GM18517 (cell line): Measurements from ENCODE around the gene RYR3.

Source experiments
- ATAC-seq: cut with Tn5 transposase; IDR thresholded peaks from one replicate; pipeline ENCODE4 v1.9.1; 2021; ENCODE audit warnings: mild to moderate bottlenecking, moderate library complexity; ENCODE audit not compliant: unreplicated experiment

Gene RYR3

GRCh38 chr15:33317896-33318295, 7.1 kb downstream of the RYR3 start:
- no peak for ATAC-seq

DNA sequence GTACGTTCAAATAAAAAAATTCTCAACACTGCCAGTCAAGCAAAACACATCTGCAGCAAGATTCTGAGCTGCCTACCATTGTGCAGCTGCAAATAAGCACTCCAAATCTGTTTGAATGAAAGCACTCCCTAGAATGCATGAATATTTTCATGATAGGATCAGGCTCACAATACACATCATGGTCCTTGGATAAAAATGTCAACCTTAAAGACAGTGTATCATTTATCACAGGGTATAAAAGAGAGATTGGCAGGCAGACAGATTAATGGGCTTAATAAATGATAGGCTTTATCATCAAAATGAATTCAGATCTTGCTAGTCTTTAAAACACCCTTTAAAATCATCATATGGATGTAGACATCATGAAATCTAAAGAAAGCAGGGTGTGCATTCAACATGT, 9.2 kb downstream of the RYR3 start:
- no peak for ATAC-seq

- no peak for ATAC-seq
These were observed 11.3 kb downstream of the RYR3 start for GRCh38 chr15:33322091-33322490.

- ATAC-seq: no peak
These were observed 13.8 kb downstream of the RYR3 start for GRCh38 chr15:33324609-33325008.

DNA sequence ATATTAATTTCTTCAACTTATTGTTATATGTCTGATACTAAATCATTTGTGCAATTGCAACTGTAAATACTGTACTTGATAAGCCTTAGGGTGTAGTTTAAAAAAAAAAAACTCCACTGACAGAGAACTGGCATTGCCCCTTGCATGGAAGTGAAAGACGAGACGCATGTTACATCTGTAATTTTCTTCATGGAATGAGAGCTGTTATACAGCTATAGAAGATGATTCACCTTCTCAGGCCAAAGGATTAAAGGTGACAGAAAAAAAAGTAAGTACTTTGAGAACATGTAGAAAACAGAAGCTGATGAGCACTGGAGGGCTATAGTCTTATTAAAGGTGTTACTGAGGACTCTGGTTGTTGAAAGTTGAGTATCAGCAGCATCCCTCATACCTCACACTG, 16.1 kb downstream of the RYR3 start:
- no peak for ATAC-seq

DNA sequence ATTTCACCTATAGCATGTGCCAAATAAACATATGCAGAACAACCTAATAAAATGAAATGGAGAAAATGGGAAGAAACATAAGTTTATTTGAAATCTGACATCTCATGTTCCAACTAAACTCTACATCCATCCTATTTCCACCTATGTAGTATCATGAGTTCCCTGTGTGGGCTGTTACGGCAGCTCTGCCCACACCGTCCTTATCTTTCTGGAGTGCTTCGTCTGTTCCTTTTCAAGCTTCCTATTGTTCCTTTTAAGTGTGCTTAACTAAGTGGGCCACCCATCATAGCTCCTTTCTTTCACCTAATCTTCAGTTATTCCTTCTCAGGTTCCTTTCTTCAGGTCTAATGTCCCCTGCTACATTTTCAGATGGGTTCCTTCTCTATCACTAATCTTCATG, 17.3 kb downstream of the RYR3 start:
- no peak for ATAC-seq

DNA sequence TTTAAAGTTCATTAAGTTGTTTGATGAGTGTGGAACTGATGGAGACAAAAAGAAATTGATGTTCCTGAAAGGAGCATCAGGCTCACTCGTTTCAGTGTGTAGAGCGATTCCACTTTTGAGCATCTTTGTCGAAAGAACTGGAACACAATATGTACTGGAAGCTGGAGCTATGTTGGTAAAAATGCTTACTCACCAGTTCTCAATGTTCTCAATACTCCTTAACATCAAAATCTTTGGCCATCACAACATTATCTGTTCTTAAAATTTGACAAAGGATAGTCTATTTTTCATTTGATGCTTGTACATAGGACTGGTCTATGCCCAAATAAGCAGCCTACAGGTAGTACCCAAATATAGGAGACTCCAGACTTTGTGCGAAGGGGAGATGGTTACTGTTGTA, 18.7 kb downstream of the RYR3 start:
- ATAC-seq: no peak

DNA sequence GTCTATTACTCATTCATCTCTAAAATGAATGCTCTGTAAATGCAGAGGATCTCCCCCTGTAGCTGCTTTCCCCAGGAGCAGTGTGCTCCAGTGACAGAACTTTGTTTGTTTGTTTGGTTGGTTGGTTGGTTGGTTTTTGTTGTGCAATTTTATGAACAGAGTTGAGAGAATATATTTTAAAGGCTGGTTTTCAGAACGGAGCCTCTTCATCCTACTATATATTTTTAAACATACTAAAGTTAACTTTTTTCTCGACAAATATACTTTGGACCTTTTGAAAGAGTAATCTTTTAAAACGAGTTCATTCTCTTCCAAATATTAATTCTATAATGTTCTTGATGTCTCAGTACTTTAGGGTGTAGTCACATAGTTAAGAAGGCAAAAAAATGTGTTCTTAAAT, 20.2 kb downstream of the RYR3 start:
- ATAC-seq: no peak

- no peak for ATAC-seq
These were observed 31.2 kb downstream of the RYR3 start for GRCh38 chr15:33341953-33342352.

DNA sequence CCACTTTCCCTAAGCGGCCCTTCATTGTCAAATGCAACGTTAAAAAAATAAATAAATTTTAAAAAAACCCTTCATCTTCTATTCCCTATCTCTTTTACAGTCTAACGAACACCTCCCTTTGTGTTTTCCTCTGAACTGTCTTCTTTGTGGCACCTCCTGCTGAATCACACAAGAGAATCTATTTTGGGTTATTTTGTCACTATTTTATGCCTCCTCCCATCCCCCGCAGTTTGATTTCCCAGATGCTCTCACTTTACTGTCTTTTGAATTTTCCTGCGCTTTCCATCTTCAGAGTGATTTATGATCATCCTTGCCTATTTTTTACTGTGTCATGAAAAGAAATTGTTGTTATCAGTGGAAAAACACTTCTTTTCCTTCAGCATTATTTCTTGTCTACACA, 32.5 kb downstream of the RYR3 start:
- ATAC-seq: no peak

- ATAC-seq: no peak
These were observed 33.3 kb downstream of the RYR3 start for GRCh38 chr15:33344111-33344510.

DNA sequence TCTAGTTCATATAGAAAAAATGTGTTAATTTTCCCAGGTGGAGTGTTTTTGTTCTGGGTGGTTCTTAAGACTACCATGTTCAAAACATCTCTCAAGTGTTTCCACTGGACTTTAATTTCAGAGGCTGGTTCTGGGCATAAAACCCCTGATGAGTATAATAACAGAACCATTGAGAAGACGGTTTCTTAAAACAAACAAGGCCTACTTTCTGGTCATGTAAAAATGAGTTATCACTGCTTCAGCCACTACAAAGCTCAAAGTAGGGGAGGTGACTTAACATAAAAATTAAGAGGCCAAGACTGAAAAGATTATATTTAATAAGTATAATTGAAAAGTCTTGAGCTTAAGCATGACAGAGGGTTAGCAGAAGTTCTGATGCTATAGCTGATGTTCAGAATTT, 33.8 kb downstream of the RYR3 start:
- ATAC-seq: no peak

GRCh38 chr15:33354411-33354810, 43.6 kb downstream of the RYR3 start:
- ATAC-seq: no peak

DNA sequence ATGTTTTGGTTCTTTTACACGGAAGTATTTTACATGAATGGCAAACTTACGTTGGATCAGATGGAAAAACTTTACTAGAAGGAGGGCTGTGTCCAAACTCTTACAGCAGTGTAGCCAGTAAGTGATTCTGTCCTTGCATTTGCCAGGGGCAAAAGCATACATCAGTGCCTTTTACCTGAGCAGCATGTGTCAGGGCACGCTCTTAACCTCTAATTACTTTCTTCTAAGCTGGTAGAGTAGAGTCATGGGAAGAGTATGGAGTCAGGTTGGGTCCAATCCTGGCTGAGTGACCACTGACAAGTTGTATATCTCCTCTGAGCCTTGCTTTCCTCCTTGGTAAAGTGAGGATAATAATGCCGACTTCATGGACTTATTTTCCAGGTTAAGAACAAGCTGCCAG, 47.1 kb downstream of the RYR3 start:
- ATAC-seq: no peak

DNA sequence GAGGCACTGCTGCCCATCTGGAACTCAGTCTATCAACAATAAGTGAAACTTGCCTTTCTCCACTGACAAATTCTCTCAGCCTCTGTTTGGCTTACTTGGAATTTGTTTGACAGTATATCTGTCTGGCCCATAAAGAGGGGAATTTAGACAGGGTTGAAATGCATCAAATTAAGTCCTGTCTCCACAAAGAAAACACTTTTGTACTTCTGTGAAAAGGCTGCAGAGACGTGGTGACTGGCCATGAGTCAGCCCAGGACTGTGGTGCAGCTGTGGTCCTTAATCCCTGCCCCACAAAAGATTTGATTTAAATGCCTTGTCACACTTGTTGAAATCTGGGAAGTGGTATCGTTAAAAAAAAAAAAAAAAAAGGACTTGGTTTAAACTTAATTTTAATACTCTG, 47.5 kb downstream of the RYR3 start:
- no peak for ATAC-seq

DNA sequence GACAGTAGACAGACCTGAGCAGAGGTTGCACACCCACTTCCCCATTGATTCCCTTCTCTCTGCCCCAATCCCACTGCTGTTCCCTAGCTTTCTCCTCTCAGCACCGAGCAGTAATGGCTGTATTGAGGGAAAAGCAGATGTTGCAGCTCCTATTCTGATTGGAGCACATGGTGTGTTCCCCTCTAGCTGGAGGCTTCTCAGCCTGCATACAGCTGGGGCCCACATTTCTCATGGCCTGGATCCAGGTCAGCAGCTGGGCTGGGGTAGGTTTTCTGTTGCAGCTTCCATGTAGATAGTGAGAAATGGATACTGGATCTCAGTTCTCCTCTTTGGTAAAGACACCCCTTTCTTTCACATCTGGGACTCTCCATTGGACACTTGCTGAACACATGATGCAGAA, 50.1 kb downstream of the RYR3 start:
- ATAC-seq: no peak

GRCh38 chr15:33369941-33370622, 59.3 kb downstream of the RYR3 start:
- ATAC-seq: no peak

DNA sequence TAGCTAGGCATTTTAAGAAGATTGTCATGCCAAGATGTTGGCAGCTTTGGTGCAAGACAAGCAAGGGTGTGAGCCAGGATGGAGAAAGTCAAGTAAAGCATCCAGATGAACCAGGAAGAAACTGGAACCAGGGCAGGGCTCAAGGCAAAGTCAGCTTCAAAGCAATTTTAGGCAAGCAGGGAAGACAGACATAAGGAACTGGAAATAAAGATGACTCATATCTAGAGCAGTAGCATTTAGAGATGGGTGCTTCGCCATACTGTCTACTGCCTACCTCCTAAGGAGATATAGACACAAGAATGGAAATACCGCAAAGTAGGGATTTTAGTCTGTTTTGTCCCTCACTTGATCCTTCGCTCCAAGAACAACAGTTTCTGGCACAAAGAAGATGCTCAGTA, 59.9 kb downstream of the RYR3 start:
- no peak for ATAC-seq

- no peak for ATAC-seq
These were observed 60.4 kb downstream of the RYR3 start for GRCh38 chr15:33371159-33371558.

DNA sequence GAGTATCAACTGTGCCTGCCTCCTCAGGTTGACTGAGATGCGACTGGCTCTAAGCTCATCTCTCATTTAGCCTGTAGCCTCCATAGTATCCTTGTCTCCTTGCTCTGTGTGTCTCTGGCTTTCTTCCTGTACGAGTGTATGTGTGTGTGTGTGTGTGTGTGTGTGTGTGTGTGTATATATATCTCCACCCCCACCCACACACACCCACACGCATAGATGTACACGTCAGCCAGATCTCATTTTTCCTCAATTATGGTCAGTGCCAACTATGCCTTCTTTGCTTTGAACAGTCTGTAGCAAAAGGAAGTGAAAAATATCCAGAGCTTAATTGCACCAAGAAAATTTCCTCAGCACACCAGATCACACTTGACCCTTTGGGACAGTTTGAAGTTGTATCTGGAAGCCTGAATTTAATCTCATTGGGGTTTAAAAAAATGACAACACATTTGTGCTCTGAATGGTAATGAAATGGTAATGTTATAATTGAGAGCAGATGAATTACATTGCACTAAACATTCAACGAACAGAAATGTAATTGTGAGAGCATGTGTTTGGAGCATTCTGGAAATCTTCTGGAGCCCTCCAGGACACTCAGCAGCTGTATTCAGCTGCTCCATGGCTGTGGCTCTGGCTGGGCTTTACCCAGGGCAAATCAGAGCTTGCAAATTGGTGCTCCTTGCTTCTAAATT, 63.6 kb downstream of the RYR3 start:
- no peak for ATAC-seq

DNA sequence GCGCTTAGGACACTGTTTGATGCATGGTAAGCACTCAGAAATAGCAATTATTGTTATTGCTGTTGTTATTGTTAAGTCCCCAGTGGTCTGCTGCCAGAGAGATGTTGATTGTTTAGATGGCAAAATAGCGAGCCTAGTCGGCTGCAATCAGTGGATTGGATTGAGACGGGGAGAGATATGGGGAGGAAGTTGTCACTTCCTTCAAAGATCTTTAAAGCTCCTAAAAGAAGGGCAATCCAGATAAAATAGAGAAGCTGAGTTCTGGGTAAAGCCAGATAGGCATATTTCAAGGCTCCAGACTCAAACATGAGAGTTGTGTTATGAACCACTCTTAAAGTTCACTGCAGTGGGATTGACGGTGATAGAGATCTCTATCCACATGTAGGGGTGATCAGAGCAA, 64.5 kb downstream of the RYR3 start:
- no peak for ATAC-seq

- ATAC-seq: no peak
These were observed 66.4 kb downstream of the RYR3 start for GRCh38 chr15:33377204-33377603.
